ENCODE results near the gene FKBP15.

- TF ChIP-seq CTCF (conservative IDR thresholded peaks at IDR 0.05; ENCODE audit: low read depth, low read length) (no peak), RCOR1 (IDR thresholded peaks at IDR 0.05; ENCODE audit: insufficient replicate concordance, low read length) (no peak), MXI1 (IDR thresholded peaks at IDR 0.05; ENCODE audit: borderline replicate concordance, low read depth, low read length) (no peak), RAD21 (IDR thresholded peaks at IDR 0.05; ENCODE audit: low read length) (no peak), POLR2A (IDR thresholded peaks at IDR 0.05; ENCODE audit: low read depth, low read length) (no peak), ELK1 (IDR thresholded peaks at IDR 0.05; ENCODE audit: borderline replicate concordance, low read depth, low read length) (no peak), CEBPB (IDR thresholded peaks at IDR 0.05; ENCODE audit: low read depth, low read length) (no peak), USF2 (IDR thresholded peaks at IDR 0.05; ENCODE audit: low read depth, low read length) (no peak), MAFK (IDR thresholded peaks at IDR 0.05; ENCODE audit: low read depth, low read length) (no peak), FOS (IDR thresholded peaks at IDR 0.05; ENCODE audit: low read depth, low read length) (no peak)
Measured at GRCh38 chr9:113186137-113186755, 34.8 kb downstream of the FKBP15 start.

Measured in IMR-90 (cell line).